Calu3 (cell line): ENCODE data around the gene STBD1. TPM values are rescaled to one million over a fixed set of nuclear protein-coding genes. Genes with fewer than 3 reads are reported as not detected.

Experiments used
- BruUV-seq: library from RNA; stranded (reverse); fragments of 400-500 nt; replicated peaks from 2 replicates; lab custom pipeline; 2021; lab: Mats Ljungman, UMichigan
- CTCF ChIA-PET: fragments of 300-600 bp; sonication (Branson Sonifier 250); formaldehyde crosslinking; loops from one replicate; lab custom pipeline; 2022; ENCODE audit warnings: antibody characterized with exemption; lab: Charles Lee
- DNase-seq: peaks from one replicate; pipeline ENCODE4 v3.0.0; 2022
- H3K27ac Mint-ChIP-seq: one replicate; pipeline ENCODE4 v1.8.0; 2022; ENCODE audit warnings: mixed read lengths; ENCODE audit not compliant: unreplicated experiment
- H3K27me3 Mint-ChIP-seq: one replicate; pipeline ENCODE4 v1.8.0; 2022; ENCODE audit warnings: mixed read lengths; ENCODE audit not compliant: unreplicated experiment
- H3K36me3 Mint-ChIP-seq: one replicate; pipeline ENCODE4 v1.8.0; 2022; ENCODE audit warnings: mild to moderate bottlenecking, moderate library complexity, mixed read lengths; ENCODE audit not compliant: insufficient read depth, unreplicated experiment
- H3K4me1 Mint-ChIP-seq: one replicate; pipeline ENCODE4 v1.8.0; 2022; ENCODE audit warnings: mild to moderate bottlenecking, low read depth, mixed read lengths; ENCODE audit not compliant: unreplicated experiment
- H3K4me3 Mint-ChIP-seq: one replicate; pipeline ENCODE4 v1.8.0; 2022; ENCODE audit warnings: mild to moderate bottlenecking, low read depth, moderate library complexity, mixed read lengths; ENCODE audit not compliant: unreplicated experiment
- H3K9me3 Mint-ChIP-seq: one replicate; pipeline ENCODE4 v1.8.0; 2022; ENCODE audit warnings: low read depth, mixed read lengths; ENCODE audit not compliant: unreplicated experiment
- CTCF ChIP-seq: fragments of 200-600 bp; IDR thresholded peaks from one replicate; pipeline ENCODE4 v1.8.0; 2022; ENCODE audit warnings: antibody characterized with exemption; ENCODE audit not compliant: unreplicated experiment
- intact Hi-C: fragments of 100-400 bp; cut with micrococcal nuclease; formaldehyde crosslinking; loops from one replicate; pipeline ENCODE4 v1.10.0; 2022; ENCODE audit not compliant: unreplicated experiment
- total RNA-seq: library from RNA; stranded (reverse); gene quantifications from 2 replicates; pipeline ENCODE4 v1.2.3, GENCODE V29; 2022

The STBD1 gene
- total RNA-seq, 1 experiment from 2014 or later = 3.2 TPM

- no peaks in the 10 kb centered on the region for H3K27me3 Mint-ChIP-seq
- CTCF ChIA-PET = interaction anchor here (1.1 to 2.5 kb wide), 3 partner anchors 70 to 128 kb away, joined by 3 to 16 read pairs (median 16); no protein-coding TSS in a partner anchor
- TF ChIP-seq CTCF = no peak
- no peak for DNase-seq
- intact Hi-C loops = loop anchor here (2.0 to 5.0 kb wide), 2 partner anchors 67 to 130 kb away; no protein-coding TSS in a partner anchor
- H3K9me3 Mint-ChIP-seq = no peaks in the 10 kb centered on the region
- no TSS peak for BruUV-seq
- H3K27ac Mint-ChIP-seq = no peak overlapping the region
- H3K4me3 Mint-ChIP-seq = peak overlapping the region; percentile 91
- H3K36me3 Mint-ChIP-seq = peaks cover 24% of the 10 kb centered on the region
- H3K4me1 Mint-ChIP-seq = peaks cover 29% of the 10 kb centered on the region
Observed at GRCh38 chr4:76307660-76308014, 1.1 kb downstream of the STBD1 start.

- peaks cover 24% of the 10 kb centered on the region for H3K36me3 Mint-ChIP-seq
- H3K4me1 Mint-ChIP-seq = peaks cover 20% of the 10 kb centered on the region
- no peaks in the 10 kb centered on the region for H3K27me3 Mint-ChIP-seq
- H3K4me3 Mint-ChIP-seq = peak overlapping the region; percentile 37
- intact Hi-C loops = loop anchor here (5.0 kb wide), 1 partner anchor 131 kb away; no protein-coding TSS in a partner anchor
- no peak for TF ChIP-seq CTCF
- H3K27ac Mint-ChIP-seq = no peak overlapping the region
- no TSS peak for BruUV-seq
- CTCF ChIA-PET = interaction anchor here (1.0 to 2.4 kb wide), 2 partner anchors 69 to 160 kb away, joined by 3 to 16 read pairs; partner anchors contain the start of gene NUP54
- DNase-seq = peak; percentile 33
- H3K9me3 Mint-ChIP-seq = no peaks in the 10 kb centered on the region
Observed at GRCh38 chr4:76308548-76308947, 2.0 kb downstream of the STBD1 start.

- Mint-ChIP-seq H3K27me3 (no peaks in the 10 kb centered on the region), H3K36me3 (peaks cover 24% of the 10 kb centered on the region), H3K27ac (no peak overlapping the region), H3K9me3 (no peaks in the 10 kb centered on the region), H3K4me1 (peaks cover 15% of the 10 kb centered on the region), H3K4me3 (no peak overlapping the region)
- DNase-seq = no peak
- CTCF ChIA-PET = no interaction called here
- intact Hi-C loops = loop anchor here (5.0 kb wide), 1 partner anchor 133 kb away; no protein-coding TSS in a partner anchor
- no peak for TF ChIP-seq CTCF
- no TSS peak for BruUV-seq
Observed at GRCh38 chr4:76309939-76310550, 3.5 kb downstream of the STBD1 start.

GRCh38 chr4:76310683-76311082 lies 4.2 kb downstream of the STBD1 start:
- no TSS peak for BruUV-seq
- H3K27me3 Mint-ChIP-seq = no peaks in the 10 kb centered on the region
- intact Hi-C loops = no loop called here
- no peak overlapping the region for H3K27ac Mint-ChIP-seq
- H3K4me1 Mint-ChIP-seq = peaks cover 8% of the 10 kb centered on the region
- H3K36me3 Mint-ChIP-seq = peaks cover 24% of the 10 kb centered on the region
- TF ChIP-seq CTCF = no peak
- CTCF ChIA-PET = no interaction called here
- no peak for DNase-seq
- no peak overlapping the region for H3K4me3 Mint-ChIP-seq
- H3K9me3 Mint-ChIP-seq = no peaks in the 10 kb centered on the region
